ENCODE results near the gene SNX10. TPM values are rescaled to one million over a fixed set of nuclear protein-coding genes. Genes with fewer than 3 reads are reported as not detected.

The SNX10 gene
- total RNA-seq, 1 experiment from 2014 or later = 34.1 TPM

- DNase-seq (ENCODE audit: low spot score) = no peak
- in situ Hi-C loops (cut with HindIII; ENCODE audit: low sequenced_read_pairs) = no loop called here
Measured at GRCh38 chr7:26422761-26423160, 131.1 kb downstream of the SNX10 start.

- DNase-seq (ENCODE audit: low spot score) = no peak
- in situ Hi-C loops (cut with HindIII; ENCODE audit: low sequenced_read_pairs) = no loop called here
Measured at GRCh38 chr7:26423436-26423835, 131.8 kb downstream of the SNX10 start.

Other genes starting within 250 kb of the SNX10 start
- gene NFE2L3, start 139.7 kb upstream of the SNX10 start, total RNA-seq (2014; rRNA removed; shearing (Covaris generic)) = 211 and 236 TPM in 2 replicates
- gene HNRNPA2B1, start 91.1 kb upstream of the SNX10 start, total RNA-seq (2014; rRNA removed; shearing (Covaris generic)) = 256 and 358 TPM in 2 replicates
- 344 and 437 TPM in 2 replicates for gene CBX3, start 90.1 kb upstream of the SNX10 start, total RNA-seq (2014; rRNA removed; shearing (Covaris generic))

Measured in G401 (cell line).